Transverse colon (tissue), 4 donors: ENCODE results near the gene HSD17B12.

Experiments
- EP300 ChIP-seq: sonication (generic); formaldehyde crosslinking; IDR thresholded peaks from one replicate; pipeline ENCODE4 v1.6.1; 2017; ENCODE audit warnings: antibody characterized with exemption, low read depth
- POLR2A ChIP-seq: fragments of 450-650 bp; IDR thresholded peaks from one replicate; pipeline ENCODE4 v1.6.1; 2016; ENCODE audit warnings: antibody characterized with exemption, mild to moderate bottlenecking, moderate library complexity
- POLR2AphosphoS5 ChIP-seq, 3 donors: sonication (generic); formaldehyde crosslinking; IDR thresholded peaks; one replicate each; pipeline ENCODE4 v1.6.1; 2016; ENCODE audit warnings: antibody characterized with exemption in 3 of 3
- TF ChIP-seq, protein P1 (sequence below), 5 experiments: fragments of 200-600 bp in 3 of 5; fragments of 450-650 bp in 2 of 5; sonication (generic) in 3 of 5; IDR thresholded peaks; 1 replicate in 2 of 5; 2 replicates in 3 of 5; pipeline ENCODE4 v1.5.1; 2016 to 2017; ENCODE audit warnings: antibody characterized with exemption in 5 of 5, inconsistent platforms in 3 of 5, mild to moderate bottlenecking in 2 of 5, moderate library complexity in 1 of 5

DNA sequence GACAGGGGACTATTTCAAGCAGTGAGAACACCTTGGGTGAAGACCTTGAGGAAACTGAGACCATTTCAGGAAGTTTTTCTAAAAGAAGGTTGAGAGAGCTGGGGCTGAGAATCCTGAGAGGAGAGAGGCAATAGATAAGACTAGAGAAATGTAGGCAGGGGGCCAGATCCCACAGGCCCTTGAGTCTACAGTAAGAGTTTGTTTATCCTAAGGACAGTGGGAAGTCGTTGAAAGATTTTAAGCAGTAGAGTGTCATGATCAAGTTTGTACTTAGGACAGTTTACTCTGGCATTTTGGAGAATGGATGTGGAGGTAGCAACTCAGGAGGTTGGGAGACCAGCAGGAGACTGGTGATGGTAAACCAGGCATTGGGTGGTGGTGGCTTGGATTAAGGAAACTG, 17.1 kb downstream of the HSD17B12 start:
- TF ChIP-seq EP300, result no peak
- TF ChIP-seq, protein P1, sequence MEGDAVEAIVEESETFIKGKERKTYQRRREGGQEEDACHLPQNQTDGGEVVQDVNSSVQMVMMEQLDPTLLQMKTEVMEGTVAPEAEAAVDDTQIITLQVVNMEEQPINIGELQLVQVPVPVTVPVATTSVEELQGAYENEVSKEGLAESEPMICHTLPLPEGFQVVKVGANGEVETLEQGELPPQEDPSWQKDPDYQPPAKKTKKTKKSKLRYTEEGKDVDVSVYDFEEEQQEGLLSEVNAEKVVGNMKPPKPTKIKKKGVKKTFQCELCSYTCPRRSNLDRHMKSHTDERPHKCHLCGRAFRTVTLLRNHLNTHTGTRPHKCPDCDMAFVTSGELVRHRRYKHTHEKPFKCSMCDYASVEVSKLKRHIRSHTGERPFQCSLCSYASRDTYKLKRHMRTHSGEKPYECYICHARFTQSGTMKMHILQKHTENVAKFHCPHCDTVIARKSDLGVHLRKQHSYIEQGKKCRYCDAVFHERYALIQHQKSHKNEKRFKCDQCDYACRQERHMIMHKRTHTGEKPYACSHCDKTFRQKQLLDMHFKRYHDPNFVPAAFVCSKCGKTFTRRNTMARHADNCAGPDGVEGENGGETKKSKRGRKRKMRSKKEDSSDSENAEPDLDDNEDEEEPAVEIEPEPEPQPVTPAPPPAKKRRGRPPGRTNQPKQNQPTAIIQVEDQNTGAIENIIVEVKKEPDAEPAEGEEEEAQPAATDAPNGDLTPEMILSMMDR (IDR thresholded peaks at IDR 0.05), result no peak
- no peak for TF ChIP-seq POLR2A
- TF ChIP-seq POLR2AphosphoS5 (IDR thresholded peaks at IDR 0.05), result no peak
